KMS-11 (cell line): ENCODE data around the gene RPL28.

Experiments used
- H2AFZ ChIP-seq: fragments of 200-600 bp; sonication (generic); 2 replicates; pipeline ENCODE4 v1.6.1; 2016; ENCODE audit warnings: antibody characterized with exemption, mixed run types, low read depth
- H3K27ac ChIP-seq: fragments of 200-600 bp; sonication (generic); 2 replicates; pipeline ENCODE4 v1.6.1; 2016; ENCODE audit warnings: mild to moderate bottlenecking, mixed run types
- H3K27me3 ChIP-seq: fragments of 200-600 bp; sonication (generic); 2 replicates; pipeline ENCODE4 v1.6.1; 2017; ENCODE audit warnings: mild to moderate bottlenecking, low read depth, mixed run types, moderate library complexity; ENCODE audit not compliant: insufficient read depth
- H3K36me3 ChIP-seq: fragments of 200-600 bp; sonication (generic); 2 replicates; pipeline ENCODE4 v1.6.1; 2017; ENCODE audit warnings: mild to moderate bottlenecking, mixed run types; ENCODE audit not compliant: insufficient read depth
- H3K4me1 ChIP-seq: fragments of 200-600 bp; sonication (generic); 2 replicates; pipeline ENCODE4 v1.6.1; 2016; ENCODE audit warnings: mild to moderate bottlenecking, low read depth, mixed run types; ENCODE audit not compliant: poor library complexity, severe bottlenecking
- H3K4me2 ChIP-seq: fragments of 200-600 bp; sonication (generic); 2 replicates; pipeline ENCODE4 v1.7.0; 2016; ENCODE audit warnings: mild to moderate bottlenecking, mixed run types
- H3K4me3 ChIP-seq: fragments of 200-600 bp; sonication (generic); IDR thresholded peaks from 2 replicates; pipeline ENCODE4 v1.6.1; 2017; ENCODE audit warnings: low read depth, low read length, mixed read lengths; ENCODE audit not compliant: insufficient read depth
- H3K79me2 ChIP-seq: fragments of 200-600 bp; sonication (generic); 2 replicates; pipeline ENCODE4 v1.6.1; 2016; ENCODE audit warnings: low read depth, mixed run types; ENCODE audit not compliant: insufficient read depth
- H3K9ac ChIP-seq: fragments of 200-600 bp; sonication (generic); 2 replicates; pipeline ENCODE4 v1.6.1; 2016; ENCODE audit warnings: mild to moderate bottlenecking, mixed run types
- H4K20me1 ChIP-seq: fragments of 200-600 bp; sonication (generic); 2 replicates; pipeline ENCODE4 v1.6.1; 2016; ENCODE audit warnings: mild to moderate bottlenecking, mixed run types; ENCODE audit not compliant: insufficient read depth
- TF ChIP-seq, protein P1 (sequence below): fragments of 200-600 bp; sonication (generic); conservative IDR thresholded peaks from 2 replicates; pipeline ENCODE4 v1.6.1; 2017; ENCODE audit warnings: low read depth, mild to moderate bottlenecking, antibody characterized with exemption, low read length, moderate library complexity, mixed read lengths

The RPL28 gene

DNA sequence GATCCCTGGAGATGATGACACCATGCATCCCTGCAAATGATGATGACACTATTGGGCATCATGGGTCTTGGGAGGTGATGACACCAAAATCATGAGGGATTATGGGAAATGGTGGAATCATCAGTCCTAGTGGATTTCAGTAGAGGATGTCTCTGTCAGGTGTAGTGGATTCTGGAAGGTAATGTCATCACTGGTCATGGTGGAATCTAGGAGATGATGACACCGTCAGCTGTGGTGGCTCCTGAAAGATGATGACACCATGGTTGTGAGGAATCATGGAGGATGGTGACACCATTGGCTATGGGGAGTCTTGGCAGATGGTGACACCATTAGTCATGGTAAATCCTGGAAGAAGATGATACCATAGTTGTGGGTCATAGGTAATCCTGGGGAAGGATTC lies 45.5 kb downstream of the RPL28 start:
- Histone ChIP-seq H3K79me2 (no peaks in the 10 kb centered on the region), H4K20me1 (no peaks in the 10 kb centered on the region), H3K9ac (no peak overlapping the region), H3K36me3 (no peaks in the 10 kb centered on the region), H2AFZ (no peak overlapping the region), H3K4me3 (no peak overlapping the region), H3K4me2 (no peak overlapping the region), H3K27me3 (peaks cover 44% of the 10 kb centered on the region), H3K27ac (no peak overlapping the region), H3K4me1 (no peaks in the 10 kb centered on the region)
- TF ChIP-seq, protein P1, sequence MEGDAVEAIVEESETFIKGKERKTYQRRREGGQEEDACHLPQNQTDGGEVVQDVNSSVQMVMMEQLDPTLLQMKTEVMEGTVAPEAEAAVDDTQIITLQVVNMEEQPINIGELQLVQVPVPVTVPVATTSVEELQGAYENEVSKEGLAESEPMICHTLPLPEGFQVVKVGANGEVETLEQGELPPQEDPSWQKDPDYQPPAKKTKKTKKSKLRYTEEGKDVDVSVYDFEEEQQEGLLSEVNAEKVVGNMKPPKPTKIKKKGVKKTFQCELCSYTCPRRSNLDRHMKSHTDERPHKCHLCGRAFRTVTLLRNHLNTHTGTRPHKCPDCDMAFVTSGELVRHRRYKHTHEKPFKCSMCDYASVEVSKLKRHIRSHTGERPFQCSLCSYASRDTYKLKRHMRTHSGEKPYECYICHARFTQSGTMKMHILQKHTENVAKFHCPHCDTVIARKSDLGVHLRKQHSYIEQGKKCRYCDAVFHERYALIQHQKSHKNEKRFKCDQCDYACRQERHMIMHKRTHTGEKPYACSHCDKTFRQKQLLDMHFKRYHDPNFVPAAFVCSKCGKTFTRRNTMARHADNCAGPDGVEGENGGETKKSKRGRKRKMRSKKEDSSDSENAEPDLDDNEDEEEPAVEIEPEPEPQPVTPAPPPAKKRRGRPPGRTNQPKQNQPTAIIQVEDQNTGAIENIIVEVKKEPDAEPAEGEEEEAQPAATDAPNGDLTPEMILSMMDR: no peak

DNA sequence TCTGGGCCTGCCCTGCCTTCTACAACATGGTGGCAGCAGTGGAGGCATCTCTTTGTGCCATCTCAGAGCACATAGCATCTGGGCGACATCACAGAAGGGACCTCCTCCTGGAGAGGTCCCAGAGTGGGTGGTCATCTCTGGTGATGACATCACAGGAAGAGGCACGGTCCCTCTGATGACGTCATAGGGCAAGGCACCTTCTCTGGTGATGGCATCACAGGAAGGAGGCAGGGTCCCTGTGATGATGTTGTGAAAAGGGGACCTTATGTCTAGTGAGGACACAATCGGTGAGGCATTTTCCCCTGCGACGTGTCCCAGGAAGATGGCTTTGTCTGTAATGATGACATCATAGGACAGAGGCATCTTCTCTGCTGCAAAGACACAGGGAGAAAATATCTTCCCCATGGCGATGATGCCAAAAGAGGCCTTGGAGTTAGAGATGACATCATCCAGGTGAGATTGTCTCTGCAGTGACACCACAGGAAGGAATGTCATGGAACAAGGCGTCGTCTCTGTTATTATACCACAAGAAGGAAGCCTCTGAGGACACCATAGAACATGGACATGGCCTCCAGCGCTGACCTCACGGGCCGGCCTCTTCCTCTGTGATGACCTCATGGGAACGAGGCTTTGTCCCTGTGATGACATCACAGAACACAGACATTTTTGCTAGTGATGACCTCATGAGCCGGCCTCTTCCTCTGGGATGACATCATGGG lies 46.7 kb downstream of the RPL28 start:
- Histone ChIP-seq H3K4me2 (no peak overlapping the region), H4K20me1 (no peaks in the 10 kb centered on the region), H3K27ac (no peak overlapping the region), H3K36me3 (no peaks in the 10 kb centered on the region), H3K79me2 (no peaks in the 10 kb centered on the region), H3K4me3 (no peak overlapping the region), H3K27me3 (peaks cover 40% of the 10 kb centered on the region), H3K4me1 (peaks cover under 1% of the 10 kb centered on the region), H3K9ac (no peak overlapping the region), H2AFZ (no peak overlapping the region)
- TF ChIP-seq, protein P1: no peak

DNA sequence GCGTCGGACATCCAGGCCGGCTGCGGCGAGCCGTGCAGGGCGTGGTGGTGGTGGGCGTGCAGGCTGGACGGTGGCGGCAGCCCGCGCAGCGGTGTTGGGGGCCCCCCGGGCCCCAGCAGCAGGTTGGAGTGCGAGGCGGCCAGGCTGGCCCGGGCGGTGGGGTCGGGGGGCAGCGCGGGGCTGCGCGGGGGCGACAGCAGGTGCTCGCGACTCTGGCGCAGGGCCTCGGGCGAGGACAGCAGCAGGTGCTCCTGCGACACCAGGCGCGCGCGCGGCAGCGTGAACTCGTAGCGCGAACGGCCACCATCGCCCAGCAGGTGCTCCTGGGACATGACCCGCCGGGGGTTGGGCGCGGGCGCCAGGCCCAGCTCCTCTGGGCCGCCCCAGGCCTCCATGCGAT lies 47.6 kb downstream of the RPL28 start:
- H3K4me1 ChIP-seq: peaks cover 2% of the 10 kb centered on the region
- H3K27ac ChIP-seq: no peak overlapping the region
- H3K4me3 ChIP-seq: no peak overlapping the region
- no peak overlapping the region for H2AFZ ChIP-seq
- peaks cover 39% of the 10 kb centered on the region for H3K27me3 ChIP-seq
- no peaks in the 10 kb centered on the region for H3K36me3 ChIP-seq
- no peaks in the 10 kb centered on the region for H4K20me1 ChIP-seq
- no peaks in the 10 kb centered on the region for H3K79me2 ChIP-seq
- H3K9ac ChIP-seq: no peak overlapping the region
- TF ChIP-seq, protein P1: no peak
- H3K4me2 ChIP-seq: no peak overlapping the region

DNA sequence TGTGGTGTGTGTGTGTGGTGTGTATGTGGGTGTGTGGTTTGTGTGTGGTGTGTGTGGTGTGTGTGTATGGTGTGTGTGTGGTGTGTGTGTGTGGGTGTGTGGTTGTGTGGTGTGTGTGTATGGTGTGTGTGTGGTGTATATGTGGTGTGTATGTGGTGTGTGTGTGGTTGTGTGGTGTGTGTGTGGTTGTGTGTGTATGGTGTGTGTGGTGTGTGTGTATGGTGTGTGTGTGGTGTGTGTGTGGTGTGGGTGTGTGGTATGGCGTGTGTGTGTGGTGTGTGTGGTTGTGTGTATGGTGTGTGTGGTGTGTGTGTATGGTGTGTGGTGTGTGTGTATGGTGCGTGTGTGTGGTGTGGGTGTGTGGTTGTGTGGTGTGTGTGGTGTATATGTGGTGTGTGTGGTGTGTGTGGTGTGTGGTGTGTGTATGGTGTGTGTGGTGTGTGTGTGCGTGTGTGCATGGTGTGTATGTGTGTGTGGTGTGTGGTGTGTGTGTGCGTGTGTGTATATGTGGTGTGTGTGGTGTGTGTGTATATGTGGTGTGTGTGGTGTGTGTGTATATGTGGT lies 48.7 kb downstream of the RPL28 start:
- Histone ChIP-seq H3K79me2 (no peaks in the 10 kb centered on the region), H3K36me3 (no peaks in the 10 kb centered on the region), H3K27me3 (peaks cover 42% of the 10 kb centered on the region; the same call in 1 of the 2 replicates), H3K27ac (no peak overlapping the region), H2AFZ (no peak overlapping the region), H3K4me2 (no peak overlapping the region), H3K9ac (no peak overlapping the region), H3K4me1 (peaks cover 2% of the 10 kb centered on the region), H4K20me1 (no peaks in the 10 kb centered on the region), H3K4me3 (no peak overlapping the region)
- TF ChIP-seq, protein P1: no peak
